Peyer's patch (tissue), 4 donors: ENCODE measurements around the gene CDKAL1. TPM values are rescaled to one million over a fixed set of nuclear protein-coding genes. Genes with fewer than 3 reads are reported as not detected.

Source experiments
- DNase-seq, 3 donors: peaks; one replicate each; pipeline ENCODE4 v3.0.0-alpha.2; 2017 to 2019
- H3K27ac ChIP-seq, 4 donors: fragments of 200-600 bp; sonication (generic); one replicate each; pipeline ENCODE4 v1.5.1; 2016 to 2019
- H3K27me3 ChIP-seq, 2 donors: fragments of 200-600 bp; sonication (generic); one replicate each; pipeline ENCODE4 v1.5.1; 2019
- H3K36me3 ChIP-seq, 3 donors: fragments of 200-600 bp; sonication (generic); one replicate each; pipeline ENCODE4 v1.5.1; 2016 to 2019
- H3K4me1 ChIP-seq, 4 donors: fragments of 200-600 bp; sonication (generic); one replicate each; pipeline ENCODE4 v1.5.1; 2016 to 2019
- H3K4me3 ChIP-seq, 4 donors: fragments of 200-600 bp; sonication (generic); 1 replicate in 3 of 4; 2 replicates in 1 of 4; pipeline ENCODE4 v1.5.1; 2016 to 2019; ENCODE audit warnings: mild to moderate bottlenecking in 1 of 4
- H3K9me3 ChIP-seq, 4 donors: fragments of 200-600 bp; sonication (generic); one replicate each; pipeline ENCODE4 v1.5.1; 2016 to 2019; ENCODE audit warnings: mild to moderate bottlenecking in 1 of 4
- CTCF ChIP-seq, 6 experiments: fragments of 450-650 bp in 4 of 6; fragments of 200-600 bp in 2 of 6; sonication (generic) in 1 of 6; IDR thresholded peaks; one replicate each; pipeline ENCODE4 v1.5.1; 2017 to 2019; ENCODE audit warnings: antibody characterized with exemption in 6 of 6, mild to moderate bottlenecking in 3 of 6, moderate library complexity in 1 of 6
- POLR2A ChIP-seq, 2 donors: fragments of 450-650 bp; IDR thresholded peaks; one replicate each; pipeline ENCODE4 v1.5.1; 2017; ENCODE audit warnings: antibody characterized with exemption in 2 of 2, mild to moderate bottlenecking in 2 of 2, moderate library complexity in 2 of 2
- total RNA-seq, 4 donors: library from RNA; depleted of rRNA; stranded (reverse); fragments of >200 nt; gene quantifications; one replicate each; pipeline ENCODE4 v1.1.0, GENCODE V29; 2016

Gene CDKAL1
- total RNA-seq, 4 donors from 2014 or later: 10.3 to 31.4 (median 11.6) TPM

GRCh38 chr6:20907486-20908071 is 373.3 kb downstream of the CDKAL1 start:
- no peaks in the 10 kb centered on the region for H3K36me3 ChIP-seq
- no peak for TF ChIP-seq POLR2A (IDR thresholded peaks at IDR 0.05)
- TF ChIP-seq CTCF (IDR thresholded peaks at IDR 0.05): no peak

GRCh38 chr6:20909621-20910020 is 375.4 kb downstream of the CDKAL1 start:
- TF ChIP-seq POLR2A (IDR thresholded peaks at IDR 0.05) (no peak), CTCF (IDR thresholded peaks at IDR 0.05) (no peak)
- H3K27ac ChIP-seq: no peak overlapping the region
- no peaks in the 10 kb centered on the region for H3K27me3 ChIP-seq
- H3K9me3 ChIP-seq: no peaks in the 10 kb centered on the region
- H3K4me3 ChIP-seq: no peak overlapping the region
- DNase-seq: no peak
- H3K36me3 ChIP-seq: no peaks in the 10 kb centered on the region
- no peaks in the 10 kb centered on the region for H3K4me1 ChIP-seq

More at GRCh38 chr6:20907486-20908071, 373.3 kb downstream of the CDKAL1 start:
- H3K4me3 ChIP-seq: no peak overlapping the region
- H3K4me1 ChIP-seq: no peaks in the 10 kb centered on the region
- no peaks in the 10 kb centered on the region for H3K27me3 ChIP-seq
- no peaks in the 10 kb centered on the region for H3K9me3 ChIP-seq
- no peak for DNase-seq
- H3K27ac ChIP-seq: no peak overlapping the region

GRCh38 chr6:20911712-20912111 is 377.5 kb downstream of the CDKAL1 start:
- no peak for DNase-seq
- Histone ChIP-seq H3K36me3 (no peaks in the 10 kb centered on the region), H3K4me3 (no peak overlapping the region), H3K27ac (no peak overlapping the region), H3K9me3 (no peaks in the 10 kb centered on the region), H3K27me3 (no peaks in the 10 kb centered on the region), H3K4me1 (no peaks in the 10 kb centered on the region)
- TF ChIP-seq POLR2A (IDR thresholded peaks at IDR 0.05) (no peak), CTCF (IDR thresholded peaks at IDR 0.05) (no peak)

GRCh38 chr6:20915156-20915555 is 380.9 kb downstream of the CDKAL1 start:
- DNase-seq: no peak
- H3K4me3 ChIP-seq: no peak overlapping the region
- no peak overlapping the region for H3K27ac ChIP-seq
- no peaks in the 10 kb centered on the region for H3K9me3 ChIP-seq
- H3K36me3 ChIP-seq: no peaks in the 10 kb centered on the region
- no peak for TF ChIP-seq CTCF (IDR thresholded peaks at IDR 0.05)
- no peak for TF ChIP-seq POLR2A (IDR thresholded peaks at IDR 0.05)
- H3K27me3 ChIP-seq: no peaks in the 10 kb centered on the region
- no peaks in the 10 kb centered on the region for H3K4me1 ChIP-seq

GRCh38 chr6:20915626-20916025 is 381.4 kb downstream of the CDKAL1 start:
- H3K27me3 ChIP-seq: no peaks in the 10 kb centered on the region
- TF ChIP-seq CTCF (IDR thresholded peaks at IDR 0.05): no peak
- TF ChIP-seq POLR2A (IDR thresholded peaks at IDR 0.05): no peak
- no peak overlapping the region for H3K27ac ChIP-seq
- no peak for DNase-seq
- H3K4me3 ChIP-seq: no peak overlapping the region
- H3K9me3 ChIP-seq: no peaks in the 10 kb centered on the region
- H3K4me1 ChIP-seq: no peaks in the 10 kb centered on the region
- no peaks in the 10 kb centered on the region for H3K36me3 ChIP-seq

- TF ChIP-seq CTCF (IDR thresholded peaks at IDR 0.05): no peak
- no peak for TF ChIP-seq POLR2A (IDR thresholded peaks at IDR 0.05)
- no peak for DNase-seq
- H3K4me1 ChIP-seq: no peaks in the 10 kb centered on the region
- H3K36me3 ChIP-seq: no peaks in the 10 kb centered on the region
- no peaks in the 10 kb centered on the region for H3K27me3 ChIP-seq
- no peaks in the 10 kb centered on the region for H3K9me3 ChIP-seq
- no peak overlapping the region for H3K4me3 ChIP-seq
- no peak overlapping the region for H3K27ac ChIP-seq
Observed at GRCh38 chr6:20916086-20916485, 381.8 kb downstream of the CDKAL1 start.
